ENCODE results near the gene GSTCD.
"Not testable (repeated sequence)": the region's sequence is repeated elsewhere in the genome, so short reads cannot be mapped to it uniquely, and the experiment has no call there.

Gene GSTCD

DNA sequence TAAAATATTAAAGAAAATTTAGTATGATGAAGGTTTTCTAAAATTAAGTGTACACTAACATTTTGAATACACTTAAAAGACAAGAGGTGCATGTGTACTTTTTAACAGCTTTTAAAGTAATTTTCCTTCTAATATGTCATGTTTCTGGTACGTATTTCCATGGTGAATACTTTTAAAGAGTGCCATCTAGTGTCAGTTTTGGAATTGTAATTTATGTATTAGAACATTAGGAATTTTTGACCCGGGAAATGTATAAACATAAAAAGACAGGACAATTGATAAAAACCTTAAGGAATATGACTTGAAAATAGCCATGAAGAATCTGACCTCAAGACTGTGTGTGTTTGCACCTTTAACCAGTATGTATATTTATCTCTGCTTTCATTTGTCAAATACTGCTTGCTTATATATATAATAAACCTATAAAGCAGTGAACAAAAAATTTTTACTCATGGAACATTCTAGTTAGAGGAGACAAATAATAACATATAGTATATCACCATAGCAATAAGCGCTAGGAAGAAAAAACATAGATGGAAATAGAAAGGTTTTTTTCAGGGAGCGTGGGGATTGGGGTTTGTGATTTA lies 7.2 kb downstream of the GSTCD start:
- DNase-seq (ENCODE audit: low spot score) = no peak

DNA sequence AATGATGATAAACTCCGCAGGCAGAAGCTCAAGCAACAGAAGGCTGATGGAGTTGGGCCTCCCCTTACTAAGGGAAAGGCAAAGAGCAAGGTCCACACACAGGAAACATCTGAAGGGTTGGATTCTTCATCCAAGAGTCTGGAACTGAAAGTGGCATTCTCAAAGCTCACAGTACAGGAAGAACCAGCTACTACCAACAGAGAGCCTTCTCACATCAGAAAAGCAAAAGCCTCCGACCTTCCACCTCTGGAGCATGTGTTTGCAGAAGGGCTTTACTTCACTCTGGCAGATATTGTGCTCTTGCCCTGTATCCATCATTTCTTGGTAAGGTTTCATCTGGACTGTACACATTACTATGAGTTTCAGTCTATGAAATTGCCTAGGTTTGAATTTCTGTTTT lies 10.6 kb downstream of the GSTCD start:
- no peak for DNase-seq (ENCODE audit: low spot score)

DNA sequence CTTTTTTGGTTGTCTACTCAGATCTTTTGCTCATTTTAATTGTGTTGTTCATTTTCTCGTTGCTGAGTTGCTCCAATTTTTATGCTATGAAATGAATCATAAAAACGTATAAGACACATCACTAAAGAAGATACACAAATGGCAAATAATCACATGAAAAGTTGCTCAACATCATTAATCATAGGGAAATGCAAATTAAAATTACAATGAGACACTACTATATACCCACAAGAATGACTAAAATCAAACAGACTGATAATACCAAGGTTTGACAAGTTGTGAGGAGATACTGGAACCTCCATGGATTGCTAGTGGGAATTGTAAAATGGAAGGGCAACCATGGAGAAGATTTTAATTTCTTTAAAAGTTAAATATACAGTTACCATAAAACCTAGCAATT lies 17.0 kb downstream of the GSTCD start:
- DNase-seq (ENCODE audit: low spot score) = no peak

DNA sequence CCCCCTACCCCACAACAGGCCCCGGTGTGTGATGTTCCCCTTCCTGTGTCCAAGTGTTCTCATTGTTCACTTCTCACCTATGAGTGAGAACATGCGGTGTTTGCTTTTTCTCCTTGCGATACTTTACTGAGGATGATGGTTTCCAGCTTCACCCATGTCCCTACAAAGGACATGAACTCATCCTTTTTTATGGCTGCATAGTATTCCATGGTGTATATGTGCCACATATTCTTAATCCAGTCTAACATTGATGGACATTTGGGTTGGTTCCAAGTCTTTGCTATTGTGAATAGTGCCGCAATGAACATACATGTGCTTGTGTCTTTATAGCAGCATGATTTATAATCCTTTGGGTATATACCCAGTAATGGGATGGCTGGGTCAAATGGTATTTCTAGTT lies 21.3 kb downstream of the GSTCD start:
- DNase-seq (ENCODE audit: low spot score) = not testable (repeated sequence)

DNA sequence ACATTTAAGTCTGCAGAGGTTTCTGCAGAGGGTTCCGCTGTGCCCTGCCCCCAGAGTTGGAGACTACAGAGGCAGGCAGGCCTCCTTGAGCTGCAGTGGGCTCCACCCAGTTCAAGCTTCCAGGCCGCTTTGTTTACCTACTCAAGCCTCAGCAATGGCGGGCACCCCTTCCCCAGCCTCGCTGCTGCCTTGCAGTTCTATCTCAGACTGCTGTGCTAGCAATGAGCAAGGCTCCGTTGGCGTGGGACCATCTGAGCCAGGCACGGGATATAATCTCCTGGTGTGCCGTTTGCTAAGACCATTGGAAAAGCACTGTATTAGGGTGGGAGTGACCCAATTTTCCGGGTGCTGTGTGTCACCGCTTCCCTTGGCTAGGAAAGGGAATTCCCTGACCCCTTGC lies 26.6 kb downstream of the GSTCD start:
- not testable (repeated sequence) for DNase-seq (ENCODE audit: low spot score)

DNA sequence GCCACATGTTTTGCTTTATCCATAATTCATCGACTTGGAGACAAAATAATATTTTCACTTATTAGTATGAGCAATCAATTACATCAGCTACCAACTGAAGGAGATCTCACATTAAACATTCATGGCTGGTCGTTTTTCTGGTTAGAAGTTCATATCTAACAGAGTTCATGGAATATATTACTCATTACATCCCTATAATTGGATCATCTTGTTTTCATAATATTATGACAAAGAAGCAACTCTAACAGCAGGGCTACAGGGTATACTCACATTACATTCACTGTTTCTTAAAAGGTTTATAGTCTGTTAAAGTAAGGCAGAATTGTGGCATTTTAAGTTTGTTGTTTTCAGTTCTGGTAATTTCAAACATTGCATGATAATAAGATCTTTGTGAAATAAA lies 33.0 kb downstream of the GSTCD start:
- DNase-seq (ENCODE audit: low spot score) = no peak

DNA sequence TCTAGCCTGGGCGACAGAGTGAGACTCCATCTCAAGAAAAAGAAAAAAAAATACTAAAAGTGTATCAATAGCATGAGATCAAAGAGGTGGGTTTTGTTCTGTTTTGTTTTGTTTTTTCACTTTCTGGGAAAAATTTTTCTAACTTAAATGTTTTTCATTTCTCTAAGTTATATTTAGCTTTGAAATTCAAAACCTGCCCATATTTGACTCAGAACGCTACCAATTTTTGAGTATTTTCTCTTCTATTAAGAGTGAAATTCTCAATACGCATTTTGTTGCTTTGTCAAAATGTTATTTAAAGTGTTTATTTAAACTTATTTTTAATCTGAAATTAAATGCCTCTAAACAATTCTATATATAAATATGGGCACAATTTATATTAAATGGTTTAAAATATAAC lies 39.6 kb downstream of the GSTCD start:
- no peak for DNase-seq (ENCODE audit: low spot score)

DNA sequence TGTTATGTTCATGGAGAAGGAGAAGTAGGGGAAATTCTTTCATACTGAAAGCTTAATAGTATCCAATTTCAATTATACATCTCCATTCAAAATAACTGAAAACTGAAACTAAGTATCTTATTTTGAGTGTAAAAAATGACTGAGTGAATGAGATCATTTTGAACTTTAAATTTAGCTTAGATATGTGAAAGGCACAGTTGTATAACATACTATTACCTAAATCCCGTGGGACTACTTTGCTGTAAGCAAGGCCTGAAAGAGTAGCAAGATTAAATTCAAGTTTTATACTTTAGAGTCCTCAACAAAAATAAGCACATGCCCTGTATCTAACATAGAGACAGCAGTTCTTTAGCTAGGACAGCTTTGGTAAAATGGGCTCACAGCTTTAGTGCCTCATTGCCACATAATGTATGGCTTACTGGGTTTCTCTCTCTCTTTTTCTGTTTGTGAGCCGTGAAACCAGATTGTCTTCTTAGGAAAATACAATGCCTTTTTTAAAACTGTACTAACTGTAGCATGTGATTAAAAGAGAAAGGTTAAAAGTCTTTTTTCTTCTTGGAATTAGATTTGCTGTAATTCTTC lies 43.2 kb downstream of the GSTCD start:
- no peak for DNase-seq (ENCODE audit: low spot score)

DNA sequence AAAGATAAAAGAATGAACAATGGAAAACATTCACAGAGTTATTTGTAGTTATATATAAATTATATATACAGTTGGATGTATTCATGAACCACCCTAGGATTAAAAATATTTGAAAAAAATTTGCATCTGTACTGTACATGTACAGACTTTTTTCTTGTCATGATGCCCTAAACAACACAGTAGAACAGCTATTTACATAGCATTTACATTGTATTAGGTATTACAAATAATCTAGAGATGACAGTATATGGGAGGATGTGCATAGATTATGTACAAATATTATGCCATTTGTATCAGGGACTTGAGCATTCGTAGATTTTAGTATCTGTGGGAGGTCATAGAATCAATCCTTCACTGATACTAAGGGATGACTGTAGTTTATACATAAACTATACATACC lies 44.8 kb downstream of the GSTCD start:
- no peak for DNase-seq (ENCODE audit: low spot score)

DNA sequence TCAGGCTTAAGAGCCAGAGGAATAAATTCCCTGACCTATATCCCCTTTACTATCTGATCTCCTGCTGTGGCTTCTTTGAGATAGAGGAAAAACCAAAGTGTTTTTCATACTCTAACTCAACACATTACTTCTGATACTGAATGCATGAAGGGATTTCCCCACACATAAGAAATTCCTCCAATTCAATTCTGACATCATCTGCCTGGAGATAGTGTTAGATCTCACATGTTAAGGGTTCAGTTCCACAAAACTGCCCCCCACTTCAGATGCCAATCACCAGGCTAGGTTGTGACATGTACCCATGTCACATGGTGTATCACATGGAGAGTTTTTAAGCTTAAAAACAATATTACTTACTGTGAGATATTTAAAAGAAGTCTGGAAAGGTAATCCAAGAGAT lies 46.8 kb downstream of the GSTCD start:
- no peak for DNase-seq (ENCODE audit: low spot score)

- DNase-seq (ENCODE audit: low spot score) = no peak
Observed at GRCh38 chr4:105758958-105759357, 50.4 kb downstream of the GSTCD start.

- no peak for DNase-seq (ENCODE audit: low spot score)
Observed at GRCh38 chr4:105765690-105766407, 57.3 kb downstream of the GSTCD start.

DNA sequence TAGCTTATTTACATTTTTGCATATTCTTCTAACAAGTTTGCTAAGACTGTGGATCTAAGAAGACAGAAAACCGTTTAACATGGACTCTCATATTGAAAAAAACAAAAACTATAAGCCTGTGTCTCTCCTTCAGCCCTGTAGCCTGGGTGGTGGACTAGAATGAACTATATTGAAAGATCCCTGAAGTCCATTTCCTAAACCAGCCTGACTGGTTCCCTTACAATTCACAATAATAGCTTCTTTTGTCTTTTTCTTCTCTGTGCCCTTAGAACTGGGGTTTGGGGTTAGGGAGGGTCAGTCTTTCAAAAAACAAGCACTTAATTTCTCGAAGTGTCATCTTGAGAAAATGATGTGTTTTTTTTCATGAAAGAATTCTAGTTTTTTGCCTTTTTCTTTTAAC lies 59.0 kb downstream of the GSTCD start:
- no peak for DNase-seq (ENCODE audit: low spot score)

DNA sequence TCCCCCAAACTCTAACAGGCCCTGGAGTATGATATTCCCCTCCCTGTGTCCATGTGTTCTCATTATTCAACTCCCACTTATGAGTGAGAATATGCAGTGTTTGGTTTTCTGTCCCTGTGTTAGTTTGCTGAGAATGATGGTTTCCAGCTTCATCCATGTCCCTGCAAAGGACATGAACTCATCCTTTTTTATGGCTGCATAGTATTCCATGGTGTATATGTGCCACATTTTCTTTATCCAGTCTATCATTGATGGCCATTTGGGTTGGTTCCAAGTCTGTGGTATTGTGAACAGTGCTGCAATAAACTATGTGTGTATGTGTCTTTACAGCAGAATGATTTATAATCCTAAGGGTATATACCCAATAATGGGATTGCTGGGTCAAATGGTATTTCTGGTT lies 61.9 kb downstream of the GSTCD start:
- DNase-seq (ENCODE audit: low spot score) = not testable (repeated sequence)

DNA sequence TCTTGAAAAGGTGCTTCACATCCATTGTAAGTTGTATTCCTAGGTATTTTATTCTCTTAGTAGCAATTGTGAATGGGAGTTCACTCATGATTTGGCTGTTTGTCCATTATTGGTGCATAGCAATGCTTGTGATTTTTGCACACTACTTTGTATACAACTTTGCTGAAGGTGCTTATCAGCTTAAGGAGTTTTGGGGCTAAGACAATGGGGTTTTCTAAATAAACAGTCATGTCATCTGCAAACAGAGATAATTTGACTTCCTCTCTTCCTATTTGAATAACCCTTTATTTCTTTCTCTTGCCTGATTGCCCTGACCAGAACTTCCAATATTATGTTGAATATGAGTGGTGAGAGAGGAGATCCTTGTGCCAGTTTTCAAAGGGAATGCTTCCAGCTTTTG lies 63.5 kb downstream of the GSTCD start:
- not testable (repeated sequence) for DNase-seq (ENCODE audit: low spot score)

DNA sequence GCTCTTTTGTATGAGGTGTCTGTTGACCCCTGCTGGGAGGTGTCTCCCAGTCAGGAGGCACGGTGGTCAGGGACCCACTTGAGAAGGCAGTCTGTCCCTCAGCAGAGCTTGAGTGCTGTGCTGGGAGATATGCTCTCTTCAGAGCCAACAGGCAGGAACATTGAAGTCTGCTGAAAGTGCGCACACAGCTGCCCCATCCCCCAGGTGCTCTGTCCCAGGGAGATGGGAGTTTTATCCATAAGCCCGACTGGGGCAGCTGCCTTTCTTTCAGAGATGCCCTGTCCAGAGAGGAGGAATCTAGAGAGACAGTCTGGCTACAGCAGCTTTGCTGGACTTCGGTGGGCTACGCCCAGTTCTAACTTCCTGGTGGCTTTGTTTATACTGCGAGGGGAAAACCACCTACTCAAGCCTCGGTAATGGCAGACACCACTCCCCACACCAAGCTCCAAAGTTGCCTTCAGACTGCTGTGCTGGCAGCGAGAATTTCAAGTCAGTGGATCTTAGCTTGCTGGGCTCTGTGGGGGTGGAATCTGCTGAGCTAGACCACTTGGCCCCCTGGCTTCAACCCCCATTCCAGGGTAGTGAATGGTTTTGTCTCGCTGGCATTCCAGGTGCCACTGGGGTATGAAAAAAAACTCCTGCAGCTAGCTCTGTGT lies 67.3 kb downstream of the GSTCD start:
- DNase-seq (ENCODE audit: low spot score) = not testable (repeated sequence)

DNA sequence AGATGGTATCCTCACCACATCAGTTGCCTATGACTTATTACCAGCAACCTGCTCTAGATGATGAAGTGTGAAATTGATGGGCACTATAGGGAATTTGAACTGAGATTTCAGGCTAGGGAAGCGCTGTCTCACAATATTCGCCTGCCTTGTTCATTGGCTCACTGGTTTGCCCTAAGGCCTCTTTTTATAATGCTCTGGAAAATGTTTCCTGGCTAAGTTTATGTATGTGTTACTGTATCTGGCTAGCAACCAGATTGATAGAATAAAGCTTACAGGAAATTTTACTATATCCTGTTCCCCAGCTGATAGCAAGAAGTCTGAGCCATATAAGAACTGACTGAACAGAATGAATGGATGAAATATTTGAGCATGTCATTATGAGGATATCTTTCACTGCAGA lies 71.6 kb downstream of the GSTCD start:
- DNase-seq (ENCODE audit: low spot score) = no peak

- DNase-seq (ENCODE audit: low spot score) = no peak
Observed at GRCh38 chr4:105784761-105785160, 76.2 kb downstream of the GSTCD start.

DNA sequence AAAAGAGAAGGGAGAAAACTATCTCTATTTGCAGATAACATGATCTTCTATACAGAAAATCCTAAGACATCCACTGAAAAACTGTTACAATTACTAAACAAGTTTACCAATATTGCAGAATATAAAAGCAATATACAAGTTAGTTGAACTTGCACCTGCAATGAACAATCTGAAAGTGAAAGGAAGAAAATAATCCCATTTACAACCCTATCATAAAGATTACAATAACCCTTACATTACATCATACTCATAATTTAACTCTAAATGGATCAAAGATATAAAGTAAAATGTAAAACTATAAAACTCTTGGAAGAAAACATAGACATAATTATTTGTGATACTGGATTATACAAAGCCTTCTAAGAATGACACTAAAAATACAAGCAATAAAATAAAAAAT lies 77.2 kb downstream of the GSTCD start:
- no peak for DNase-seq (ENCODE audit: low spot score)

GRCh38 chr4:105786748-105787147 lies 78.2 kb downstream of the GSTCD start:
- no peak for DNase-seq (ENCODE audit: low spot score)

DNA sequence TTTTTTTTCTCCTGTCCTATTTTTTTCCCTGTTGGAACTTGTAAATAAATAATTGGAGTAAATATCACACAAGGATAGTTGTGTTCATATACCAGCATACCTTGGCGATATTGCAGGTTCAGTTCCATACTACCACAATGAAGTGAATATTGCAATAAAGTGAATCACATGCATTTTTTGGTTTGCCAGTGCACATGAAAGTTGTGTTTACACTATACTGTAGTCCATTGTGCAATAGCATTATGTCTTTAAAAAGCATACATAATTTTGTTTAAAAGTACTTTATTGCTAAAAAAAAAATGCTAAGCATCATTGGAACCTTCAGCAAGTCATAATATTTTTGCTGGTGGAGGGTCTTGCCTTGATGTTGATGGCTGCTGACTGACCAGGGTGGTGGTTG lies 88.6 kb downstream of the GSTCD start:
- DNase-seq (ENCODE audit: low spot score) = no peak

- no peak for DNase-seq (ENCODE audit: low spot score)
Observed at GRCh38 chr4:105805501-105806120, 97.0 kb downstream of the GSTCD start.

DNA sequence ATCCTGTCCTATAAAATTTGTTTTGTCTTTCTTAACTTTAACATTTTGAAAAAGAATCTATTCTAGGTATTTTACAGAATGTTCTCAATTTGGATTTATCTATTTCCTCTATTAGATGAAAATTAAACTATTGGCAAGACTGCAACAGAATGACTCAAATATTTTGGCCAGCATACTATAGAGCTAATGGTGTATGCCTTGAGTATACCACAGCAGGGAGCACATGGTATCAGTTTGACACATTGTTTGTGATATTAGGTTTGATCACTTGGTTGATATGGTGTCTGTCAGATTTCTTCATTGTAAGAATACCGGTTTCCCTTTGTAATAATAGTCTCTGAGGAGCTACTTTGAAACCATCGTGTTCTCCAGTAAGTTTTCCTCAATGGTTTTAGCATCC lies 98.9 kb downstream of the GSTCD start:
- no peak for DNase-seq (ENCODE audit: low spot score)
